ENCODE data around the gene C12orf76. TPM values are rescaled to one million over a fixed set of nuclear protein-coding genes. Genes with fewer than 3 reads are reported as not detected.

C12orf76 gene
- total RNA-seq, 2 donors from 2014 or later: 2.0 to 15.3 TPM

DNA sequence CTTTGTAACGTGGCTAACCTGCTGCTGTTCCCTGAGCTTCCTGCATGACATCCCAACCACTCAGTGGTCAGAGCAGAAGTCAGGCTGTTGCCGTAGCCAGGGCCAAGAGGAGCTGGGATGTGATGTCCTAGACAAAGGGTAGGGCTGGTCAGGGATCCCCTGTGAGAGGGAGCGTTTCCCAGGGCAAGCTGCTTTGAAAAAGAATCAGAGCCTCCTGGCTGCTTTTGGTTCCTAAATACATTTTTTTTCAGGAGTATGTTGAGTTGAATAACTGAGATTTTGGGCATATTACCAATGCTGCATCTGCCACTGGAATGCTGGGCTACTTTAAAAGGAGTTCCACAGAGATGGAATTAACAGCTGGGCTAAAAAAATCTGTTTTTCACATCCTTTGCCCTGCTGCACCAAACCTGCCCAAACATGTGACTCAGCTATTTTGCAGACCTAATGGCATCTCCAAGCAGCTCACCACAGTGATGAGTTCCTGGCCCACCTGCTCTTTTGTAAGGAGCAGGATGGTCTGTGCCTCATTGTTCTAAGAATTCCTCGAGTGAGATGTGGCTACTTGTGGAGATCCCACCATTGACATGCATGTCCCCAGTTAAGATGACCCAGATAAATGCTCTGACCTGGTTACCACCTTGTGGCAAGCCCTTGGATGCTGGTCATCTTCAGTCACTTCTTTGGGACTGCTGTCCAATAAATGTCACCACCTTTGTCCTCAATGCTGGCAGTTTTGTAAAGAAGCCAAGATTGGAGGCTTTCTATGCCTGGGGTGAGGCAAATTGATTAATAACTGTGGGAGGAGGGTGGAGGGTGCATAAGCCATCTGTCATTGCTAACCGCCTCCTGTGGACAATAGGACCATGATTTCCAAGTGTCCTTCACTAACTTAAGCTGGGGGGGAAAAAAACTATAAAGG lies 25.0 kb downstream of the C12orf76 start:
- TF ChIP-seq, protein P1, sequence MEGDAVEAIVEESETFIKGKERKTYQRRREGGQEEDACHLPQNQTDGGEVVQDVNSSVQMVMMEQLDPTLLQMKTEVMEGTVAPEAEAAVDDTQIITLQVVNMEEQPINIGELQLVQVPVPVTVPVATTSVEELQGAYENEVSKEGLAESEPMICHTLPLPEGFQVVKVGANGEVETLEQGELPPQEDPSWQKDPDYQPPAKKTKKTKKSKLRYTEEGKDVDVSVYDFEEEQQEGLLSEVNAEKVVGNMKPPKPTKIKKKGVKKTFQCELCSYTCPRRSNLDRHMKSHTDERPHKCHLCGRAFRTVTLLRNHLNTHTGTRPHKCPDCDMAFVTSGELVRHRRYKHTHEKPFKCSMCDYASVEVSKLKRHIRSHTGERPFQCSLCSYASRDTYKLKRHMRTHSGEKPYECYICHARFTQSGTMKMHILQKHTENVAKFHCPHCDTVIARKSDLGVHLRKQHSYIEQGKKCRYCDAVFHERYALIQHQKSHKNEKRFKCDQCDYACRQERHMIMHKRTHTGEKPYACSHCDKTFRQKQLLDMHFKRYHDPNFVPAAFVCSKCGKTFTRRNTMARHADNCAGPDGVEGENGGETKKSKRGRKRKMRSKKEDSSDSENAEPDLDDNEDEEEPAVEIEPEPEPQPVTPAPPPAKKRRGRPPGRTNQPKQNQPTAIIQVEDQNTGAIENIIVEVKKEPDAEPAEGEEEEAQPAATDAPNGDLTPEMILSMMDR (IDR thresholded peaks at IDR 0.05): no peak
- no peaks in the 10 kb centered on the region for H3K9me3 ChIP-seq
- ATAC-seq (no peak), DNase-seq (no peak)
- no peak overlapping the region for H3K4me3 ChIP-seq
- intact Hi-C loops (cut with DNase I): no loop called here
- H3K27ac ChIP-seq: no peak overlapping the region
- WGBS, 2 donors: 77 to 80% methylated on average over 5 of the region's 5 CpGs
- no peaks in the 10 kb centered on the region for H3K27me3 ChIP-seq
- peaks cover 0 to 18% of the 10 kb centered on the region in 2 donors for H3K36me3 ChIP-seq (replicated peaks in 1 of 2; ENCODE audit: insufficient read depth in 1 of 2, low read depth in 2 of 2)
- no peaks in the 10 kb centered on the region for H3K4me1 ChIP-seq

DNA sequence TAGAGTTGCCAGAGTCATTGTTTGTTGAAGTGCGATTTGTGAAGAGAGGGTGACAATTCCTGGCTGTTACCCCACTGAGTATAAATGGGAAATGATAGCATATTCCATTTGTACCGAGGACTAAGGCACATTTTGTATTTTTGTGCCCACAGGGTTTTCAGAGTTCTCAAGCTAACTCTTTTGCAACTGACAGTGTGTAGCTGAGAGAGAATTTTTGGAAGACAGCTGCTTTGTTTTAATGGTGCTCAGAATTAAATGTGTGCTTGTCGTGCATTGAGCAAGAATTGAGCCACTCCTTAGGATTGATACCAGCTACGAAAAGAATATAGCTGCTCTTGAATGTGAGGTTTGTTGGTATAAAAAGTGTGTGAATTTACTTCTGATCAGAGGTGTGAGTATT lies 27.4 kb downstream of the C12orf76 start:
- Histone ChIP-seq H3K36me3 (replicated peaks in 1 of 2; ENCODE audit: insufficient read depth in 1 of 2, low read depth in 2 of 2) (peaks cover 0 to 19% of the 10 kb centered on the region in 2 donors), H3K9me3 (no peaks in the 10 kb centered on the region)
- WGBS, 2 donors: 85 to 87% methylated on average over 4 of the region's 4 CpGs

DNA sequence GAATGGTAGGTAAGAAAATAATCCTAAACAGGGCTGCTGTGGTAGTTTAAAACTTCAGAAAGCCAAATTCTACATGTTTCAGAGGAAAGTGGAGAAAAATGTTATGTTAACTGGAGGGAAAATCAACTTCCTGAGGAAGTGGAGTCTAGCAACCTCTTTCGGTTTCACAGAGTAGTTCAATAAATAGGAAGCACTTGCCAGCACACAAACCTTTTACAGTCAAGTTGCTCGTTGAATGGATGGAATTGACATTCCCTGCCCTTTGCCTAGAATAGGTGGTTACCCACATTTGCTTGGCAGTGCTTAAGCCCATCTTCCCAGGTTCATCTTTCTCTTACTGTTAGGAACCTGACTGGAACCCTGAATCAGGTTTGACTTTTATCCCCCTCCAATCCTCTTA lies 33.2 kb downstream of the C12orf76 start:
- DNase-seq (no peak), ATAC-seq (no peak)
- 71 to 72% methylated on average over 2 of the region's 2 CpGs for WGBS, 2 donors
- Histone ChIP-seq H3K4me3 (no peak overlapping the region), H3K27me3 (no peaks in the 10 kb centered on the region), H3K9me3 (no peaks in the 10 kb centered on the region), H3K27ac (no peak overlapping the region), H3K4me1 (no peaks in the 10 kb centered on the region), H3K36me3 (replicated peaks in 1 of 2; ENCODE audit: insufficient read depth in 1 of 2, low read depth in 2 of 2) (peaks cover 4 to 17% of the 10 kb centered on the region in 2 donors)
- intact Hi-C loops (cut with DNase I): no loop called here
- no peak for TF ChIP-seq POLR2A (IDR thresholded peaks at IDR 0.05)
- TF ChIP-seq, protein P1 (IDR thresholded peaks at IDR 0.05): no peak

More for the DNA sequence above, 27.4 kb downstream of the C12orf76 start:
- intact Hi-C loops (cut with DNase I): no loop called here
- no peaks in the 10 kb centered on the region for H3K27me3 ChIP-seq
- no peaks in the 10 kb centered on the region for H3K4me1 ChIP-seq
- DNase-seq (no peak), ATAC-seq (no peak)
- no peak overlapping the region for H3K27ac ChIP-seq
- TF ChIP-seq POLR2A (IDR thresholded peaks at IDR 0.05): no peak
- TF ChIP-seq, protein P1 (IDR thresholded peaks at IDR 0.05): no peak
- H3K4me3 ChIP-seq: no peak overlapping the region

DNA sequence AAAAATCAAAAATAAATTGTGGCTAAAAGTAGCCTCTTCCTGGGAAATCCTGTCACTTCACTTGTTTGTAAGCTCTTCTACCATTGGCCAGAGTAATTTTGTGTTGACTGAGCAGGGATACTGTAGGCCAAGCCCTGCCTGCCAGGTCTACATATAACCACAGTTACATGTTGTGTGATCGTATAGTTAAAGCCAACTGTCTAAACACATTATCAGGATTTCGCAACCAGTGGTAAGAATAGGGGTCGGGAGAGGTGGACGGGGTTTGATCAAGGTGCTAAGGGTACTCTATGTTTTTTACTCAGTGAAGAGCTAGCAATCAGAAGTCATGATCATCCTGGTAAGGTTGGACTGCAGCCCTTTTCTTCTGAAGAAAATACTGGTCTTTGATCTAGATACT lies 35.7 kb downstream of the C12orf76 start:
- 79 to 80% methylated on average over 4 of the region's 4 CpGs for WGBS, 2 donors
- no peak for ATAC-seq
- intact Hi-C loops (cut with DNase I): no loop called here
- no peak for TF ChIP-seq POLR2A (IDR thresholded peaks at IDR 0.05)
- TF ChIP-seq, protein P1 (IDR thresholded peaks at IDR 0.05): no peak
- Histone ChIP-seq H3K4me1 (no peaks in the 10 kb centered on the region), H3K27ac (no peak overlapping the region), H3K9me3 (no peaks in the 10 kb centered on the region), H3K27me3 (no peaks in the 10 kb centered on the region), H3K36me3 (replicated peaks in 1 of 2; ENCODE audit: insufficient read depth in 1 of 2, low read depth in 2 of 2) (peaks cover 4 to 10% of the 10 kb centered on the region in 2 donors), H3K4me3 (no peak overlapping the region)
- DNase-seq: no peak
